GM15510 (cell line): ENCODE measurements around the gene NEU3.

Experiments used
- POLR2A ChIP-seq: IDR thresholded peaks from 3 replicates; pipeline ENCODE4 v1.6.1; 2011; ENCODE audit warnings: borderline replicate concordance; ENCODE audit not compliant: insufficient read length; ENCODE audit errors: extremely low read depth

Gene NEU3

DNA sequence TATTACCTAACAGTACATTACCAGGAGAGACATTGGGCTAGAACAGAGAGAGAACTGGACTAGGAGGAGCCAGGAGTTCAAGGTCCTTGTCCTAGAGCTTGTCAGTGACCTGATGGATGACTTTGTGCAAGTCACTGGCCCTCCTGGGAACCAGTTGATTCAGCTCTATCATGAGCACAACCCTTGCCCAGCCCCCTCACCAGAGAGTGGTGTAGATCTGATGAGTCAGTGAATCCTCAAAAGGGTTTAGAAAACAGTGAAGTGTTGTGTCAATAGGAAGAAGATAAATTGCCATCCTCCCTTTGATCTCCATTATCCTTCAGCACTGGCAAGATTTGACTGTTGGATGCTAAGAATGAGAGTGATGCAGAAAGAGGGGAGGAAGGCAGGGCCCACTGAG, 24.3 kb downstream of the NEU3 start:
- no peak for TF ChIP-seq POLR2A

DNA sequence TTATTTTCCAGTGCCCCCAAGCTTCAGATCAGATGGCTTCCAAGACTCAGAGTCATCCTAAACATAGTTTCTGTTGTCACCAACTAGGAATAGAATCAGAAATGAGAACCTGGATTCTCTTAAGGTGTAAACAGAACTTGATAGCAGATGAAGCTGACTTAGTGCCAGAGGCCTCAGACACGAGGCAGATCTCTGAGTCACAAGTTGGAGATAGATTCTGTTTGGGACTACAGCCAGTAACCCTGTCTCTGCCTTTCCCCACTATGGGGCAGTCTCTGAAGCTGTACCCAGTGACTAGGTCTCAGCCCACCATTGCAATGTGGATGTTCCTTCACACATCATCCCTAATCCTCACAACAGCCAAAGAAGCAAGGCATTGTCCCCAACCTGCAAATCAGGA, 25.4 kb downstream of the NEU3 start:
- no peak for TF ChIP-seq POLR2A

- TF ChIP-seq POLR2A: no peak
These were observed 33.6 kb downstream of the NEU3 start for GRCh38 chr11:75022296-75022695.

GRCh38 chr11:75022759-75023396, 34.1 kb downstream of the NEU3 start:
- TF ChIP-seq POLR2A: no peak

DNA sequence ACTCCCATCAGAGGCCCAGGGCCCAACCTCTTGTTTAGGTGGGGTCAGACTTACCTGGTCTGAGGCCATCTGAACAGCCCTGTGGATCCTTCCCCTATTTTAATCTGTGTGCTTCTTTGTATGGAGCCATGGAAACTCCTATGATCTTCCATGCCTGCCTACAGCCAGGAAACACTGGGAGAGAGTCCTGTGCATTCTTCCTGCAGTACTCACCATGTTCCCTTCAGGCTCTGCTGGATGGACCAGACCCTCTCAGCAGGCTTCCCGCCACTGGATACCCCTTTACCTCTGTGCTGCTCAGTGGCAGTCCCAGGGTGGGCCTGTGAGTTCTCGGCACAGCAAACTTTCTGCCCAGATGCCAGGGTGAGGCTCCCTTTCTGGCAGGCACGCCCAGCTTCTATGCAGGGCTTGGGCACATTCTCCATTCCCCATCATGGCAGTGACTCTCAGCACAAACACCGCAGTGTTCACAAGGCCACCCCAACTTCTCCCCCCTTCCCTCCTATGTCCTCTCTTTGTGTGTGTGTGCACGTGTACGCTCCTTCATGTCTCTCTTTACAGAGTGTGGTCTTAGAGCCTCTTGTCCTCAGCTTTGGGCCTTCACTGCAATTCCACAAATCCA, 34.8 kb downstream of the NEU3 start:
- TF ChIP-seq POLR2A: no peak

DNA sequence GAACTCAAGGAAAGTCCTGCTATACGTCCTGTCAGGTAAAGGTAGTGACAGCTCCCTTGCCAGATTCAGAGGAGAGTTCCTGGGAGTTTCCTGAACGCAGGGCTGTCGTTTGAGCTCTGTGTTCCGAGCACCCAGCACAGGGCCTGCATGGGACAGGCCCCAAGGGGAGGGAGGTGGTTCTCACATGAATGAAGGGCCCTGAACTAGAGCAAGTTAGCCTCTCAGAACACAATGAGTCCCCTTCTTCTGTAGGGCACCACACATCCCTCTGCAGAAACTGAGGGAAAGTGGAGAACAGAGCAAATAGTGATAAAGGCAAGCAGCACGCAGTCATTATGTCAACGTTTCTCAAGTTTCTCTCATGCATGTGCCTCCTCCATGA, 35.3 kb downstream of the NEU3 start:
- TF ChIP-seq POLR2A: no peak

- TF ChIP-seq POLR2A: no peak
These were observed 36.1 kb downstream of the NEU3 start for GRCh38 chr11:75024764-75025211.

GRCh38 chr11:75025561-75025960, 36.8 kb downstream of the NEU3 start:
- no peak for TF ChIP-seq POLR2A

- no peak for TF ChIP-seq POLR2A
These were observed 39.6 kb downstream of the NEU3 start for GRCh38 chr11:75028321-75028720.

GRCh38 chr11:75028724-75029123, 40.0 kb downstream of the NEU3 start:
- TF ChIP-seq POLR2A: no peak

DNA sequence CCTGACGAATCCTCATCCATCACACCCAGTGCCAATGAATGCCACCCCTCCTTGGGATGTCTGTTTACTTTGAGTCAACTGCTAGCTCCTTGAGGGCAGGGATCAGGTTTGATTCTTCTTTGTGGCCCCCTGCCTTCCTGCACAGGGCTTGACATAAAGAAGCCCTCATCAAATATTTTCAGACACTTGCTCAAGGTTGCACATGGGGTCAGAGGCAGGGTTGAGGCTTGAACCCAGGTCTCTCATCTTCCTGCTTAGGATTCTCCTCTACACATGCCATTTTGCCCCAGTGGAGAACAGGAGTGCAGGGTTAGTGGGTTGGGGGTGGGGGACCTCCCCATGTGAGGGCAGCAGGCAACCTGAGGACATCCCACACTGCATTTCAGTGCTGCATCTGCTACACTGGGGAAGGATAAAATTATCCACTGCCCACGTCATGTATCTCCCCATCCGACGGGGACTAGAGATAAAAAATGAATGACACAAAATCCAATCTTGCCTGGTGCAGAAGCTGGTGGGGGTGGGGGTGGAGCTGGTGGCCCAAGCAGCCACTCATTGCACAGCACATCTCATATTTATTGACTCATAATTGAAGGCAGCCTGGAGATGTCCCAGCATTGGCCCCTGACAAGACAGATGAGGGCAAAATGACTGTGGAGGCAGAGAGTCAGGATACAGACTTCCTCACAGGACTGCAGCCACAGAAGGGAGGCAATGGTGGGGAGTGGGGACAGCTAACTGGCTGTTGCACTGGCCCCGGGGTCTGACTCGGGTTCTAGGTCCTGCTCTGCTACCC, 41.3 kb downstream of the NEU3 start:
- TF ChIP-seq POLR2A: no peak

GRCh38 chr11:75031224-75031753, 42.6 kb downstream of the NEU3 start:
- TF ChIP-seq POLR2A: no peak

DNA sequence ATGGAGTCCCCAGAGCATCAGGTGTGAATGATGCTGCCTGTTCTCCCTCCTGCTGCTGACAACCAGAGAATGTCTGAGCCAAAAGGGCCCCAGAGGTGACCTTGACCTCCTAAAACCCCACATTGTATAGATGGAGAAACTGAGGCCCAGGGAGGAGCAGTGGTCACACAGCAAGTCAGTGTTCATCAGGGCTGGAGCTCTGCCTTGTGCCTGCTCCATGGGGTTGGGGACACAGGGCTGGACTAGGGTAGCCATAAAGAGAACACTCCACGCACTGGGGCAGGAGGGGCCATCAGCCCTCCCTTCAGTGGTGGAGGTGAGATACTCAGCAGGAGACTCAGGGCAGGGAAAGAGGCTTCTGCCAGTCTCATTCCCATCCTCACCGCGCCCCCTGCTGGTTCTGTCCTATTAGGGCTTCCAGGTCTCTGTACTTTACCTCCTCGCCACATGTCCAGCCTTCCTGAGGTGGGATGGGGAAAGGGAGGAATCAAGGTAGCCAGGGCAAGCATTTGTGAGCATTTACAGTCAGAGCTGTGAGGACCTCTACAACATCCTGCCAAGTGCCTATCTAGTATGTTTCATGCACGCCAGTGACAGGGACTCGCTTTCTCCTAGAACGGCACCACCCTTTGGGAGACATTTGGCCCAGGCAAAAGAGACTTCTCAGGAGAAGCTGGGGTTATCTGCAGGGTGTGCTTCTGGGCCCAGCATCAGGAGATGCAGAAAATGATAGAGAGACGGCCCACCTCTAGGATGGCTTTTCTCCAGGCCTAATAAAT, 43.2 kb downstream of the NEU3 start:
- TF ChIP-seq POLR2A: no peak

DNA sequence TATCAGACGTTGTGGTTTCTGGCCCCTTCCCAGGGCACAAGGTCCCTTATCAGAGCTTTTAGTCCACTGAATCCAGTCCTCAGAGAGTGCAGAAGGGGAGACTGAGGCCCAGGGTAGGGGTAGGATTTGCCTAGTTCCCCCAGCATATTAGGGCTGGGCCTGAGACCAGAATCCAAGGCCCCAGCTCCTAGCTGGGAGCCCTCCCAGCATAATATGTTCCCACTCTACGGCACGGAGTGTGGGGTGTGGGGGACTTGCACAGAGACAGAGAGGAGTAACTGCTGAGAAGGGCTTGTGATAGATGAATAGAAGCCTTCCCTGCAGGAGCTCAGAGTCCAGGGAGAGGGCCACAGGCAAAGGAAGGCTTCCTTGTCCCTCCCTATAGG, 43.8 kb downstream of the NEU3 start:
- no peak for TF ChIP-seq POLR2A

- no peak for TF ChIP-seq POLR2A
These were observed 45.2 kb downstream of the NEU3 start for GRCh38 chr11:75033916-75034315.
